K562 (cell line): ENCODE data around the gene TKT. TPM values are rescaled to one million over a fixed set of nuclear protein-coding genes. Genes with fewer than 3 reads are reported as not detected.

ENCODE experiments used
- ATAC-seq: fragments of 200-7000 bp; cut with Tn5 transposase; 3 replicates; pipeline ENCODE4 v1.9.1; 2020; ENCODE audit warnings: moderate library complexity
- BruUV-seq: library from RNA; stranded (reverse); fragments of 400-500 nt; replicated peaks from 2 replicates; lab custom pipeline; 2021; lab: Mats Ljungman, UMichigan
- CTCF ChIA-PET: fragments of 300-600 bp; formaldehyde crosslinking; extraction: SDS; loops from one replicate; lab custom pipeline; 2021; ENCODE audit warnings: low intra/inter-chr PET ratio; lab: Yijun Ruan, JAX
- POLR2A ChIA-PET: fragments of 300-600, 350-650 bp; sonication (Branson Sonifier 250); formaldehyde crosslinking; extraction: SDS; loops from one replicate; lab custom pipeline; 2021; ENCODE audit warnings: antibody characterized with exemption, inconsistent platforms; lab: Yijun Ruan, JAX
- DNase-seq, 4 experiments: peaks; one replicate each; pipeline versions ENCODE4 v3.0.0 to v3.0.0-alpha.2; 2011 to 2018; ENCODE audit warnings: low spot score in 3 of 4, mixed read lengths in 3 of 4; ENCODE audit errors: extremely low read depth in 1 of 4
- FAIRE-seq: peaks from 2 replicates; lab custom pipeline; 2011; peaks lifted over from hg19 to GRCh38; lab: Jason Lieb, UNC
- H2AFZ ChIP-seq: 2 replicates; pipeline ENCODE4 v1.6.0; 2011; ENCODE audit warnings: low read depth, low read length, control low read depth, inconsistent platforms
- H3K27ac ChIP-seq: fragments of 200-600 bp; 3 replicates; pipeline ENCODE4 v1.8.0; 2011; ENCODE audit warnings: low read depth, mild to moderate bottlenecking, control low read depth, inconsistent platforms, low read length, moderate library complexity, mixed read lengths; ENCODE audit errors: extremely low read depth
- H3K27me3 ChIP-seq, 2 experiments: fragments of 300-600 bp in 1 of 2; 2 replicates in 1 of 2; 3 replicates in 1 of 2; pipeline versions ENCODE4 v1.6.0 to v1.8.0; 2011; ENCODE audit warnings: inconsistent platforms in 2 of 2, low read length in 2 of 2, mild to moderate bottlenecking in 1 of 2, mixed read lengths in 1 of 2, moderate library complexity in 1 of 2; ENCODE audit not compliant: control insufficient read depth in 2 of 2, insufficient read depth in 2 of 2
- H3K36me3 ChIP-seq: fragments of 300-600 bp; 3 replicates; pipeline ENCODE4 v1.8.0; 2011; ENCODE audit warnings: mild to moderate bottlenecking, low read length, inconsistent platforms; ENCODE audit not compliant: control insufficient read depth, insufficient read depth
- H3K4me1 ChIP-seq, 2 experiments: fragments of 200-600 bp in 1 of 2; replicated peaks in 1 of 2; 2 replicates in 1 of 2; 3 replicates in 1 of 2; pipeline versions ENCODE4 v1.5.1 to v1.8.0; 2011; ENCODE audit warnings: inconsistent platforms in 2 of 2, low read length in 2 of 2, mild to moderate bottlenecking in 1 of 2, mixed read lengths in 1 of 2, moderate library complexity in 1 of 2; ENCODE audit not compliant: control insufficient read depth in 2 of 2, insufficient read depth in 2 of 2
- H3K4me2 ChIP-seq: 2 replicates; pipeline ENCODE4 v1.6.1; 2011; ENCODE audit warnings: low read length, control low read depth, inconsistent platforms, mixed read lengths; ENCODE audit not compliant: insufficient read depth
- H3K4me3 ChIP-seq: fragments of 200-600 bp; sonication (generic), shearing (Covaris generic); 2 replicates; pipeline ENCODE4 v1.5.1; 2016; ENCODE audit warnings: control low read depth, inconsistent platforms
- H3K79me2 ChIP-seq: fragments of 200-600 bp; 3 replicates; pipeline ENCODE4 v1.8.0; 2011; ENCODE audit warnings: low read length, inconsistent platforms; ENCODE audit not compliant: control insufficient read depth, insufficient read depth
- H3K9ac ChIP-seq, 2 experiments: 2 replicates each; pipeline versions ENCODE4 v1.6.0 to v1.6.1; 2011; ENCODE audit warnings: low read depth in 2 of 2, low read length in 2 of 2, control low read depth in 1 of 2, inconsistent platforms in 1 of 2, mild to moderate bottlenecking in 1 of 2, mixed read lengths in 1 of 2; ENCODE audit not compliant: insufficient read depth in 1 of 2
- H3K9me1 ChIP-seq: one replicate; pipeline ENCODE4 v1.6.0; 2011; ENCODE audit warnings: inconsistent platforms, mild to moderate bottlenecking, low read length, moderate library complexity; ENCODE audit not compliant: control insufficient read depth, insufficient read depth
- H3K9me3 ChIP-seq: replicated peaks from 2 replicates; pipeline ENCODE4 v1.5.1; 2011; ENCODE audit warnings: low read depth, low read length, inconsistent platforms; ENCODE audit not compliant: control insufficient read depth, insufficient read depth
- H4K20me1 ChIP-seq: replicated peaks from 2 replicates; pipeline ENCODE4 v1.6.1; 2011; ENCODE audit warnings: low read length, inconsistent platforms, mixed read lengths; ENCODE audit not compliant: control insufficient read depth, insufficient read depth
- POLR2G ChIP-seq: fragments of 200-400 bp; formaldehyde crosslinking; IDR thresholded peaks from 2 replicates; pipeline ENCODE4 v1.6.1; 2017; ENCODE audit warnings: low read depth, mild to moderate bottlenecking, antibody characterized with exemption, low read length, moderate library complexity
- PRPF4 ChIP-seq: fragments of 200-400 bp; formaldehyde crosslinking; IDR thresholded peaks from one replicate; pipeline ENCODE4 v1.6.1; 2017; ENCODE audit warnings: low read length, low read depth, mild to moderate bottlenecking; ENCODE audit not compliant: insufficient read depth, poor library complexity, severe bottlenecking
- RBM22 ChIP-seq: fragments of 200-400 bp; formaldehyde crosslinking; IDR thresholded peaks from 2 replicates; pipeline ENCODE4 v1.6.1; 2018; ENCODE audit warnings: low read length, low read depth; ENCODE audit not compliant: poor library complexity, severe bottlenecking
- WGBS: fragments of 100-300 bp; shearing (Covaris generic); methylation state at CpG from one replicate; pipeline ENCODE4 v1.1.6; 2016; ENCODE audit warnings: low coverage, mixed read lengths; ENCODE audit not compliant: insufficient coverage; ENCODE audit errors: missing lambda C conversion rate; 5-methylcytosine and 5-hydroxymethylcytosine counted together
- in situ Hi-C: fragments of 300-500 bp; cut with MboI; formaldehyde crosslinking; loops from 4 replicates; pipeline ENCODE4 v1.15.0; 2018; ENCODE audit warnings: inconsistent platforms, mixed read lengths
- intact Hi-C: fragments of 100-400 bp; cut with micrococcal nuclease; formaldehyde crosslinking; loops from 2 replicates; pipeline ENCODE4 v1.14.2; 2022
- polyA plus RNA-seq, 8 experiments: library from polyadenylated mRNA; depleted of rRNA in 4 of 8; stranded (reverse) in 5 of 8; unstranded in 3 of 8; fragments of >200 nt; fragmentation: Nextera tagmentation in 2 of 8; fragmentation: Illumina TruSeq in 1 of 8; extraction: Ambion mirVana in 2 of 8; extraction: Trizol in 1 of 8; gene quantifications; 2 replicates each; pipeline versions ENCODE4 v1.2.1 to v1.2.3, GENCODE V29; 2011 to 2014; ENCODE audit warnings: inconsistent platforms in 1 of 8, missing spikeins in 1 of 8
- total RNA-seq, 7 experiments: library from RNA; depleted of rRNA in 6 of 7; stranded (reverse); fragments of >200 nt in 6 of 7; fragmentation: Illumina TruSeq in 2 of 7; extraction: Trizol in 2 of 7; gene quantifications; 2 replicates each; pipeline versions ENCODE4 v1.2.1 to v1.2.3, GENCODE V29; 2011 to 2021; ENCODE audit warnings: low replicate concordance in 1 of 7

The TKT gene
- total and polyA plus RNA-seq, 9 of the 15 experiments (the other 6 are each of a cell fraction or from before 2014, with no cell fraction given), result 58.1 to 401 (median 187) TPM

DNA sequence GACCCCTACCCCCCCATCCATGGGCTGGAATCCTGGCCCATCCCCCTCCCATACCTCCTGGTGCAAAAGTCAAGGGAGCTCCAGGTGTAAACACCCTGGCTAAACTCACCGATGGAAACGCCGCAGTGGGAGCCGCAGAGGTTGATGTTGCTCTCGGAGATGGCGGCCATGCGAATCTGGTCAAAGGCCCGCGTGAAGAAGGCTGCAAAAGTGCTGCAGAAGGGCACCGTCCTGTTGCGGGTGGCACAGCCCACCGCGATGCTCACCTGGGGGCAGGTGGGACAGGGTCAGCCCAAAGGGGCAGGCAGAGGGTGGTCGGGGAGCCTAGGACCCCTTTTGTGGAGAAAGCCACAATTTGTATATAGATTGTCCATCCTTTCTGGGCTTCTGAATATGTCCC lies 26.7 kb downstream of the TKT start:
- Histone ChIP-seq H3K36me3 (peaks cover 100% of the 10 kb centered on the region), H3K9ac (no peak overlapping the region), H3K9me3 (no peaks in the 10 kb centered on the region), H3K4me2 (no peak overlapping the region), H3K27ac (no peak overlapping the region), H2AFZ (no peak overlapping the region), H3K79me2 (no peaks in the 10 kb centered on the region), H3K9me1 (no peaks in the 10 kb centered on the region), H3K27me3 (no peaks in the 10 kb centered on the region), H3K4me3 (no peak overlapping the region), H4K20me1 (no peaks in the 10 kb centered on the region), H3K4me1 (peaks cover 0 to 9% of the 10 kb centered on the region in 2 experiments; a peak in 1 of 5 replicates)
- ChIA-PET CTCF (no interaction called here), POLR2A (no interaction called here)
- 100% methylated on average over 7 of the region's 14 CpGs for WGBS
- ATAC-seq, result no peak
- no TSS peak for BruUV-seq
- peak in 1 of 4 experiments; percentile 8 for DNase-seq
- TF ChIP-seq POLR2G (peak; percentile 52), RBM22 (peak; percentile 64), PRPF4 (no peak)
- in situ Hi-C loops (no loop called here), intact Hi-C loops (loop anchor here (10.0 kb wide), 1 partner anchor 46 kb away; no protein-coding TSS in a partner anchor)
- FAIRE-seq, result no peak
